OCI-LY7 (cell line): ENCODE data around the gene DLGAP1. TPM values are rescaled to one million over a fixed set of nuclear protein-coding genes. Genes with fewer than 3 reads are reported as not detected.

Experiments
- BruUV-seq: library from RNA; stranded (reverse); fragments of 400-500 nt; replicated peaks from 2 replicates; lab custom pipeline; 2021; lab: Mats Ljungman, UMichigan
- CTCF ChIA-PET: fragments of 300-600 bp; sonication (Branson Sonifier 250); formaldehyde crosslinking; loops from one replicate; lab custom pipeline; 2022; ENCODE audit warnings: antibody characterized with exemption; ENCODE audit not compliant: unreplicated experiment; lab: Charles Lee
- POLR2A ChIA-PET: fragments of 300-600 bp; sonication (Branson Sonifier 250); formaldehyde crosslinking; loops from one replicate; lab custom pipeline; 2022; ENCODE audit warnings: antibody characterized with exemption; lab: Charles Lee
- DNase-seq: peaks from one replicate; pipeline ENCODE4 v3.0.0-alpha.2; 2015; ENCODE audit warnings: low spot score
- H2AFZ ChIP-seq: fragments of 200-600 bp; sonication (generic), shearing (Covaris generic); 2 replicates; pipeline ENCODE4 v1.6.1; 2014; ENCODE audit warnings: mild to moderate bottlenecking, antibody characterized with exemption, low read length, moderate library complexity
- H3K27ac ChIP-seq: fragments of 200-600 bp; sonication (generic); 2 replicates; pipeline ENCODE4 v1.5.1; 2014; ENCODE audit warnings: mixed run types, low read depth, mild to moderate bottlenecking, moderate library complexity, low read length, inconsistent platforms; ENCODE audit not compliant: poor library complexity, severe bottlenecking
- H3K36me3 ChIP-seq: fragments of 200-600 bp; sonication (generic); 2 replicates; pipeline ENCODE4 v1.6.1; 2014; ENCODE audit warnings: mild to moderate bottlenecking, antibody characterized with exemption, low read length, moderate library complexity, mixed read lengths; ENCODE audit not compliant: insufficient read depth
- H3K4me1 ChIP-seq: fragments of 200-600 bp; sonication (generic); 2 replicates; pipeline ENCODE4 v1.5.1; 2014; ENCODE audit warnings: mild to moderate bottlenecking, low read length; ENCODE audit not compliant: insufficient read depth, poor library complexity, severe bottlenecking
- H3K4me2 ChIP-seq: fragments of 200-600 bp; sonication (generic); 2 replicates; pipeline ENCODE4 v1.6.1; 2014; ENCODE audit warnings: mild to moderate bottlenecking, low read length
- H3K4me3 ChIP-seq: fragments of 200-600 bp; sonication (generic); 2 replicates; pipeline ENCODE4 v1.5.1; 2014; ENCODE audit warnings: mild to moderate bottlenecking, low read depth, low read length; ENCODE audit not compliant: poor library complexity, severe bottlenecking
- H3K79me2 ChIP-seq: fragments of 200-600 bp; sonication (generic); 2 replicates; pipeline ENCODE4 v1.6.1; 2016; ENCODE audit warnings: low read depth, mild to moderate bottlenecking, low read length, moderate library complexity, mixed read lengths; ENCODE audit not compliant: insufficient read depth
- H3K9me2 ChIP-seq: fragments of 200-600 bp; sonication (generic); 2 replicates; pipeline ENCODE4 v1.6.1; 2016; ENCODE audit warnings: mild to moderate bottlenecking, low read length, mixed read lengths; ENCODE audit not compliant: insufficient read depth
- H3K9me3 ChIP-seq: fragments of 200-600 bp; sonication (generic); 2 replicates; pipeline ENCODE4 v1.6.1; 2014; ENCODE audit warnings: mild to moderate bottlenecking, mixed run types, low read length, mixed read lengths
- H4K20me1 ChIP-seq: fragments of 200-600 bp; sonication (generic); 2 replicates; pipeline ENCODE4 v1.6.1; 2014; ENCODE audit warnings: mild to moderate bottlenecking, antibody characterized with exemption, low read length, moderate library complexity, mixed read lengths; ENCODE audit not compliant: insufficient read depth
- EZH2phosphoT487 ChIP-seq: fragments of 200-600 bp; sonication (generic); IDR thresholded peaks from 2 replicates; pipeline ENCODE4 v1.6.1; 2018; ENCODE audit warnings: low read depth, borderline replicate concordance, mild to moderate bottlenecking, mixed run types, antibody characterized with exemption, low read length, moderate library complexity, mixed read lengths
- intact Hi-C: fragments of 100-400 bp; cut with micrococcal nuclease; formaldehyde crosslinking; loops from one replicate; pipeline ENCODE4 v1.10.0; 2022; ENCODE audit not compliant: unreplicated experiment
- total RNA-seq, 2 experiments: library from RNA; depleted of rRNA in 1 of 2; stranded (reverse); fragments of >200 nt in 1 of 2; shearing (Covaris generic) in 1 of 2; gene quantifications; 2 replicates each; pipeline ENCODE4 v1.2.3, GENCODE V29; 2014 to 2022
- TF ChIP-seq, protein P1 (sequence below): fragments of 200-600 bp; sonication (generic); conservative IDR thresholded peaks from 2 replicates; pipeline ENCODE4 v1.5.1; 2014; ENCODE audit warnings: mild to moderate bottlenecking, antibody characterized with exemption, low read length, moderate library complexity, mixed read lengths

Gene DLGAP1
- total RNA-seq, 2 experiments from 2014 or later: 0.22 TPM; not detected in 1

GRCh38 chr18:4077721-4078120 lies 377.4 kb downstream of the DLGAP1 start:
- no peaks in the 10 kb centered on the region for H3K9me2 ChIP-seq
- H3K4me2 ChIP-seq: no peak overlapping the region
- no peak overlapping the region for H3K4me3 ChIP-seq
- ChIA-PET POLR2A (interaction anchor here (1.1 kb wide), 1 partner anchor 15 kb away, joined by 3 read pairs; no protein-coding TSS in a partner anchor), CTCF (no interaction called here)
- H3K9me3 ChIP-seq: no peaks in the 10 kb centered on the region
- DNase-seq: no peak
- H4K20me1 ChIP-seq: no peaks in the 10 kb centered on the region
- intact Hi-C loops: no loop called here
- no peaks in the 10 kb centered on the region for H3K79me2 ChIP-seq
- H3K4me1 ChIP-seq: no peaks in the 10 kb centered on the region
- no peak overlapping the region for H3K27ac ChIP-seq
- no peaks in the 10 kb centered on the region for H3K36me3 ChIP-seq
- H2AFZ ChIP-seq: no peak overlapping the region
- TF ChIP-seq, protein P1, sequence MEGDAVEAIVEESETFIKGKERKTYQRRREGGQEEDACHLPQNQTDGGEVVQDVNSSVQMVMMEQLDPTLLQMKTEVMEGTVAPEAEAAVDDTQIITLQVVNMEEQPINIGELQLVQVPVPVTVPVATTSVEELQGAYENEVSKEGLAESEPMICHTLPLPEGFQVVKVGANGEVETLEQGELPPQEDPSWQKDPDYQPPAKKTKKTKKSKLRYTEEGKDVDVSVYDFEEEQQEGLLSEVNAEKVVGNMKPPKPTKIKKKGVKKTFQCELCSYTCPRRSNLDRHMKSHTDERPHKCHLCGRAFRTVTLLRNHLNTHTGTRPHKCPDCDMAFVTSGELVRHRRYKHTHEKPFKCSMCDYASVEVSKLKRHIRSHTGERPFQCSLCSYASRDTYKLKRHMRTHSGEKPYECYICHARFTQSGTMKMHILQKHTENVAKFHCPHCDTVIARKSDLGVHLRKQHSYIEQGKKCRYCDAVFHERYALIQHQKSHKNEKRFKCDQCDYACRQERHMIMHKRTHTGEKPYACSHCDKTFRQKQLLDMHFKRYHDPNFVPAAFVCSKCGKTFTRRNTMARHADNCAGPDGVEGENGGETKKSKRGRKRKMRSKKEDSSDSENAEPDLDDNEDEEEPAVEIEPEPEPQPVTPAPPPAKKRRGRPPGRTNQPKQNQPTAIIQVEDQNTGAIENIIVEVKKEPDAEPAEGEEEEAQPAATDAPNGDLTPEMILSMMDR: no peak
- no peak for TF ChIP-seq EZH2phosphoT487
- BruUV-seq: no TSS peak

DNA sequence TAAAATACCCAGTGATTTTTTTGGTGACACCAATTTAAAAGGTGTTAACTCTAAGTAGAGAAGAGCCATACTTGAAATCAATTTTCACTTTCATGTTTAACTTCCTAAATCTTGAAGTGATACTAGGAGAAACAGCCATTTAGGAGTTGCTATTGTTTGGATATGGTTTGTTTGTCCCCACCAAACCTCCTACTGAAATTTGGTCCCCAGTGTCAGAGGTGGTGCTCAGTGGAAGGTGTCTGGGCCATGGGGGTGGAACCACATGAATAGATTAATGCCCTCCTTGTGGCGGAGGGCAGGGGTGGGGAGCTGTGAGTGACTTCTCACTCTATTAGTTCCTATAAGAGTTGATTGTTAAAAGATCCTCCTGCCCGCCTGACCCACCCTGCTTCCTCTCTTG lies 377.9 kb downstream of the DLGAP1 start:
- Histone ChIP-seq H3K9me3 (no peaks in the 10 kb centered on the region), H3K4me1 (no peaks in the 10 kb centered on the region), H4K20me1 (no peaks in the 10 kb centered on the region), H3K9me2 (no peaks in the 10 kb centered on the region), H3K4me3 (no peak overlapping the region), H2AFZ (no peak overlapping the region), H3K36me3 (no peaks in the 10 kb centered on the region), H3K4me2 (no peak overlapping the region), H3K79me2 (no peaks in the 10 kb centered on the region), H3K27ac (no peak overlapping the region)
- ChIA-PET CTCF (no interaction called here), POLR2A (no interaction called here)
- BruUV-seq: no TSS peak
- TF ChIP-seq EZH2phosphoT487: no peak
- TF ChIP-seq, protein P1: no peak
- intact Hi-C loops: no loop called here
- DNase-seq: no peak

- H3K4me2 ChIP-seq: no peak overlapping the region
- no peak overlapping the region for H3K27ac ChIP-seq
- POLR2A ChIA-PET: interaction anchor here (0.5 kb wide), 1 partner anchor 1039 kb away, joined by 3 read pairs; no protein-coding TSS in a partner anchor
- H3K79me2 ChIP-seq: no peaks in the 10 kb centered on the region
- H3K9me2 ChIP-seq: no peaks in the 10 kb centered on the region
- no peak overlapping the region for H3K4me3 ChIP-seq
- TF ChIP-seq, protein P1: no peak
- no peak for TF ChIP-seq EZH2phosphoT487
- intact Hi-C loops: no loop called here
- no peak overlapping the region for H2AFZ ChIP-seq
- no peaks in the 10 kb centered on the region for H3K36me3 ChIP-seq
- DNase-seq: no peak
- H3K4me1 ChIP-seq: no peaks in the 10 kb centered on the region
- no TSS peak for BruUV-seq
- no peaks in the 10 kb centered on the region for H3K9me3 ChIP-seq
- CTCF ChIA-PET: no interaction called here
- H4K20me1 ChIP-seq: no peaks in the 10 kb centered on the region
These were observed 380.5 kb downstream of the DLGAP1 start for GRCh38 chr18:4074647-4075046.
